Upper lobe of left lung (tissue), 4 donors: Measurements from ENCODE around the gene TOMM40L.

Experiments
- CTCF ChIP-seq, 6 experiments: fragments of 450-650 bp in 4 of 6; fragments of 200-600 bp in 2 of 6; sonication (generic) in 2 of 6; IDR thresholded peaks; one replicate each; pipeline ENCODE4 v1.5.1; 2016 to 2019; ENCODE audit warnings: antibody characterized with exemption in 6 of 6
- EP300 ChIP-seq, 4 donors: sonication (generic); formaldehyde crosslinking; IDR thresholded peaks; one replicate each; pipeline ENCODE4 v1.5.1; 2017; ENCODE audit warnings: antibody characterized with exemption in 4 of 4, control low read depth in 2 of 4
- POLR2A ChIP-seq, 4 donors: fragments of 450-650 bp; IDR thresholded peaks; one replicate each; pipeline ENCODE4 v1.5.1; 2016 to 2017; ENCODE audit warnings: antibody characterized with exemption in 4 of 4, mild to moderate bottlenecking in 2 of 4
- POLR2AphosphoS5 ChIP-seq, 2 donors: sonication (generic); formaldehyde crosslinking; IDR thresholded peaks; one replicate each; pipeline ENCODE4 v1.5.1; 2017; ENCODE audit warnings: antibody characterized with exemption in 2 of 2

GRCh38 chr1:161226759-161227158, 899 bp downstream of the TOMM40L start:
- TF ChIP-seq CTCF (IDR thresholded peaks at IDR 0.05) (no peak), EP300 (IDR thresholded peaks at IDR 0.05) (no peak), POLR2A (IDR thresholded peaks at IDR 0.05) (no peak), POLR2AphosphoS5 (IDR thresholded peaks at IDR 0.05) (no peak)
